Activated CD4-positive, alpha-beta T cell treated with anti-CD3 and anti-CD28 coated beads for 36 hours (primary cell): ENCODE results near the gene ABCC8. TPM values are rescaled to one million over a fixed set of nuclear protein-coding genes. Genes with fewer than 3 reads are reported as not detected.

Experiments
- ATAC-seq: fragments of 200-7000 bp; cut with Tn5 transposase; one replicate; pipeline ENCODE4 v1.10.0; 2021; ENCODE audit warnings: mild to moderate bottlenecking, moderate library complexity
- CTCF ChIA-PET: fragments of 350-600 bp; sonication (Branson Sonifier 250); formaldehyde crosslinking; loops from one replicate; lab custom pipeline; 2021; ENCODE audit warnings: antibody characterized with exemption; lab: Charles Lee
- POLR2A ChIA-PET: fragments of 350-600 bp; sonication (Branson Sonifier 250); formaldehyde crosslinking; loops from one replicate; lab custom pipeline; 2021; ENCODE audit warnings: antibody characterized with exemption, inconsistent platforms; lab: Charles Lee
- DNase-seq: peaks from one replicate; pipeline ENCODE4 v3.0.0-alpha.2; 2020
- H3K27ac Mint-ChIP-seq: one replicate; pipeline ENCODE4 v1.8.0; 2021; ENCODE audit warnings: mixed read lengths
- H3K27me3 Mint-ChIP-seq: one replicate; pipeline ENCODE4 v1.8.0; 2021; ENCODE audit warnings: mixed read lengths
- H3K36me3 Mint-ChIP-seq: one replicate; pipeline ENCODE4 v1.8.0; 2021; ENCODE audit warnings: low read depth, mixed read lengths
- H3K4me1 Mint-ChIP-seq: one replicate; pipeline ENCODE4 v1.8.0; 2021; ENCODE audit warnings: mixed read lengths
- H3K4me3 Mint-ChIP-seq: one replicate; pipeline ENCODE4 v1.8.0; 2021; ENCODE audit warnings: mild to moderate bottlenecking, moderate library complexity, mixed read lengths
- H3K9me3 Mint-ChIP-seq: one replicate; pipeline ENCODE4 v1.8.0; 2021; ENCODE audit warnings: low read depth, mixed read lengths
- intact Hi-C, 2 experiments: fragments of 100-400 bp; cut with DNase I in 1 of 2; cut with micrococcal nuclease in 1 of 2; formaldehyde crosslinking; loops; one replicate each; pipeline versions ENCODE4 v1.14.2 to v1.15.1; 2022 to 2024; cut with DNase I, micrococcal nuclease
- total RNA-seq, 2 experiments: library from RNA; stranded (reverse); gene quantifications; one replicate each; pipeline ENCODE4 v1.2.3, GENCODE V29; 2021

Gene ABCC8
- total RNA-seq, 2 experiments from 2014 or later = not detected

- H3K36me3 Mint-ChIP-seq = no peaks in the 10 kb centered on the region
- peaks cover 4% of the 10 kb centered on the region for H3K9me3 Mint-ChIP-seq
- ChIA-PET POLR2A (no interaction called here), CTCF (interaction anchor here (0.7 kb wide), 2 partner anchors 81 to 434 kb away, joined by 3 read pairs; no protein-coding TSS in a partner anchor)
- DNase-seq (no peak), ATAC-seq (no peak)
- H3K27ac Mint-ChIP-seq = no peak overlapping the region
- H3K27me3 Mint-ChIP-seq = peaks cover 12% of the 10 kb centered on the region
- H3K4me3 Mint-ChIP-seq = no peak overlapping the region
- intact Hi-C loops = no loop called here
- H3K4me1 Mint-ChIP-seq = no peaks in the 10 kb centered on the region
These were observed 11.9 kb upstream of the ABCC8 start for GRCh38 chr11:17488563-17488962.

GRCh38 chr11:17486646-17487045, 10.0 kb upstream of the ABCC8 start:
- Mint-ChIP-seq H3K4me1 (no peaks in the 10 kb centered on the region), H3K4me3 (no peak overlapping the region), H3K27me3 (peaks cover 13% of the 10 kb centered on the region), H3K36me3 (no peaks in the 10 kb centered on the region), H3K27ac (no peak overlapping the region), H3K9me3 (peaks cover 6% of the 10 kb centered on the region)
- ChIA-PET POLR2A (no interaction called here), CTCF (no interaction called here)
- intact Hi-C loops = no loop called here
- ATAC-seq (no peak), DNase-seq (no peak)

- peaks cover 23% of the 10 kb centered on the region for H3K27me3 Mint-ChIP-seq
- intact Hi-C loops = no loop called here
- H3K36me3 Mint-ChIP-seq = no peaks in the 10 kb centered on the region
- H3K4me3 Mint-ChIP-seq = no peak overlapping the region
- no peaks in the 10 kb centered on the region for H3K4me1 Mint-ChIP-seq
- POLR2A ChIA-PET = no interaction called here
- peaks cover 6% of the 10 kb centered on the region for H3K9me3 Mint-ChIP-seq
- CTCF ChIA-PET = no interaction called here
- no peak overlapping the region for H3K27ac Mint-ChIP-seq
- DNase-seq (no peak), ATAC-seq (no peak)
These were observed 6.9 kb upstream of the ABCC8 start for GRCh38 chr11:17483505-17483904.

- Mint-ChIP-seq H3K36me3 (no peaks in the 10 kb centered on the region), H3K27me3 (peaks cover 33% of the 10 kb centered on the region), H3K27ac (no peak overlapping the region), H3K4me1 (no peaks in the 10 kb centered on the region), H3K4me3 (no peak overlapping the region), H3K9me3 (peaks cover 6% of the 10 kb centered on the region)
- ATAC-seq (no peak), DNase-seq (no peak)
- intact Hi-C loops = no loop called here
- ChIA-PET CTCF (interaction anchor here (0.5 kb wide), 1 partner anchor 406 kb away, joined by 3 read pairs; no protein-coding TSS in a partner anchor), POLR2A (no interaction called here)
These were observed 5.3 kb upstream of the ABCC8 start for GRCh38 chr11:17481905-17482304.

GRCh38 chr11:17479284-17480214, 2.9 kb upstream of the ABCC8 start:
- POLR2A ChIA-PET = no interaction called here
- DNase-seq (no peak), ATAC-seq (no peak)
- H3K36me3 Mint-ChIP-seq = no peaks in the 10 kb centered on the region
- CTCF ChIA-PET = no interaction called here
- H3K27ac Mint-ChIP-seq = no peak overlapping the region
- peaks cover 6% of the 10 kb centered on the region for H3K9me3 Mint-ChIP-seq
- intact Hi-C loops = no loop called here
- no peak overlapping the region for H3K4me3 Mint-ChIP-seq
- H3K27me3 Mint-ChIP-seq = peaks cover 53% of the 10 kb centered on the region
- H3K4me1 Mint-ChIP-seq = no peaks in the 10 kb centered on the region

- ATAC-seq (no peak), DNase-seq (no peak)
- Mint-ChIP-seq H3K4me3 (no peak overlapping the region), H3K36me3 (no peaks in the 10 kb centered on the region), H3K27me3 (peaks cover 63% of the 10 kb centered on the region), H3K9me3 (no peaks in the 10 kb centered on the region), H3K27ac (no peak overlapping the region), H3K4me1 (no peaks in the 10 kb centered on the region)
- POLR2A ChIA-PET = no interaction called here
- intact Hi-C loops = no loop called here
- CTCF ChIA-PET = interaction anchor here (0.5 to 0.6 kb wide), 2 partner anchors 32 to 247 kb away, joined by 3 read pairs; no protein-coding TSS in a partner anchor
These were observed 1.4 kb upstream of the ABCC8 start for GRCh38 chr11:17478070-17478469.

GRCh38 chr11:17477361-17477760, 716 bp upstream of the ABCC8 start:
- ATAC-seq (no peak), DNase-seq (no peak)
- H3K9me3 Mint-ChIP-seq = no peaks in the 10 kb centered on the region
- CTCF ChIA-PET = interaction anchor here (0.5 to 0.6 kb wide), 2 partner anchors 31 to 109 kb away, joined by 3 read pairs; no protein-coding TSS in a partner anchor
- H3K27ac Mint-ChIP-seq = no peak overlapping the region
- no peak overlapping the region for H3K4me3 Mint-ChIP-seq
- H3K36me3 Mint-ChIP-seq = no peaks in the 10 kb centered on the region
- POLR2A ChIA-PET = no interaction called here
- H3K27me3 Mint-ChIP-seq = peaks cover 67% of the 10 kb centered on the region
- intact Hi-C loops = no loop called here
- no peaks in the 10 kb centered on the region for H3K4me1 Mint-ChIP-seq

- CTCF ChIA-PET = no interaction called here
- no peaks in the 10 kb centered on the region for H3K36me3 Mint-ChIP-seq
- H3K4me1 Mint-ChIP-seq = no peaks in the 10 kb centered on the region
- DNase-seq (no peak), ATAC-seq (no peak)
- H3K27me3 Mint-ChIP-seq = peaks cover 67% of the 10 kb centered on the region
- POLR2A ChIA-PET = no interaction called here
- H3K4me3 Mint-ChIP-seq = no peak overlapping the region
- no peaks in the 10 kb centered on the region for H3K9me3 Mint-ChIP-seq
- no peak overlapping the region for H3K27ac Mint-ChIP-seq
- intact Hi-C loops = no loop called here
These were observed 364 bp upstream of the ABCC8 start for GRCh38 chr11:17477084-17477333.

- peak; percentile 11 for DNase-seq
- CTCF ChIA-PET = interaction anchor here (0.6 kb wide), 2 partner anchors 86 to 797 kb away, joined by 3 to 5 read pairs; no protein-coding TSS in a partner anchor
- no peaks in the 10 kb centered on the region for H3K4me1 Mint-ChIP-seq
These were observed 854 bp downstream of the ABCC8 start for GRCh38 chr11:17475666-17476316.

GRCh38 chr11:17473071-17473744, 3.4 kb downstream of the ABCC8 start:
- H3K27ac Mint-ChIP-seq = no peak overlapping the region
- H3K36me3 Mint-ChIP-seq = no peaks in the 10 kb centered on the region
- H3K4me3 Mint-ChIP-seq = no peak overlapping the region
- intact Hi-C loops = no loop called here
- no peak for ATAC-seq
- ChIA-PET CTCF (no interaction called here), POLR2A (no interaction called here)
- H3K27me3 Mint-ChIP-seq = peaks cover 48% of the 10 kb centered on the region
- H3K4me1 Mint-ChIP-seq = no peaks in the 10 kb centered on the region
- DNase-seq = no peak
- no peaks in the 10 kb centered on the region for H3K9me3 Mint-ChIP-seq

More at GRCh38 chr11:17475666-17476316, 854 bp downstream of the ABCC8 start:
- Mint-ChIP-seq H3K36me3 (no peaks in the 10 kb centered on the region), H3K9me3 (no peaks in the 10 kb centered on the region), H3K27ac (no peak overlapping the region), H3K27me3 (peaks cover 66% of the 10 kb centered on the region), H3K4me3 (peak overlapping the region; percentile 31)
- POLR2A ChIA-PET = no interaction called here
- intact Hi-C loops = no loop called here
- ATAC-seq = no peak

- intact Hi-C loops = no loop called here
- H3K27me3 Mint-ChIP-seq = peaks cover 43% of the 10 kb centered on the region
- no peak for ATAC-seq
These were observed 4.2 kb downstream of the ABCC8 start for GRCh38 chr11:17472467-17472866.

More at GRCh38 chr11:17472467-17472866, 4.2 kb downstream of the ABCC8 start:
- DNase-seq = no peak
- no peaks in the 10 kb centered on the region for H3K9me3 Mint-ChIP-seq
- H3K4me1 Mint-ChIP-seq = no peaks in the 10 kb centered on the region
- no peaks in the 10 kb centered on the region for H3K36me3 Mint-ChIP-seq
- POLR2A ChIA-PET = no interaction called here
- no peak overlapping the region for H3K27ac Mint-ChIP-seq
- no peak overlapping the region for H3K4me3 Mint-ChIP-seq
- CTCF ChIA-PET = no interaction called here
